Fibroblast of skin of back (primary cell): Measurements from ENCODE around the gene PITPNM1.

Source experiments
- DNase-seq: peaks from one replicate; pipeline ENCODE4 v3.0.0-alpha.2; 2013

Gene PITPNM1

GRCh38 chr11:67502328-67502979, 2.7 kb downstream of the PITPNM1 start:
- DNase-seq, result no peak

DNA sequence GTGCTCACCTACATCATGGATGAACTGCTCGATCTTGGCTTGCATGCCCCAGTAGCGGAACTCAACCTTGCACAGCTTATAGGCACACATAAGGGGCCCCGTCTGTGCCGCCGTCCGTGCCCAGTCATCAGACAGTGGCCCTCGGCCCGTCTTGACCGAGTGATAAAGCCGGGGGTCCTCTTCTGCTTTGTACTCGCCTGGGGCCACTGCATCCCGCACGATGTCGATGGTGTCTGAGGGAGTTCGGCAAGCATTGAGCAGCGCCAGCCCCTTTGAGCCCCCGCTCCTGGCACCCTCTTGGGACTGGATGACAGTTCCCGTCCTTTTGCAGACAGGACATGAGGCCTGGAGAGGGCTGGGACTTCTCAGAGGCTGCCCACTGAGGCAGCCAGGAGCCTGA, 3.3 kb downstream of the PITPNM1 start:
- no peak for DNase-seq

DNA sequence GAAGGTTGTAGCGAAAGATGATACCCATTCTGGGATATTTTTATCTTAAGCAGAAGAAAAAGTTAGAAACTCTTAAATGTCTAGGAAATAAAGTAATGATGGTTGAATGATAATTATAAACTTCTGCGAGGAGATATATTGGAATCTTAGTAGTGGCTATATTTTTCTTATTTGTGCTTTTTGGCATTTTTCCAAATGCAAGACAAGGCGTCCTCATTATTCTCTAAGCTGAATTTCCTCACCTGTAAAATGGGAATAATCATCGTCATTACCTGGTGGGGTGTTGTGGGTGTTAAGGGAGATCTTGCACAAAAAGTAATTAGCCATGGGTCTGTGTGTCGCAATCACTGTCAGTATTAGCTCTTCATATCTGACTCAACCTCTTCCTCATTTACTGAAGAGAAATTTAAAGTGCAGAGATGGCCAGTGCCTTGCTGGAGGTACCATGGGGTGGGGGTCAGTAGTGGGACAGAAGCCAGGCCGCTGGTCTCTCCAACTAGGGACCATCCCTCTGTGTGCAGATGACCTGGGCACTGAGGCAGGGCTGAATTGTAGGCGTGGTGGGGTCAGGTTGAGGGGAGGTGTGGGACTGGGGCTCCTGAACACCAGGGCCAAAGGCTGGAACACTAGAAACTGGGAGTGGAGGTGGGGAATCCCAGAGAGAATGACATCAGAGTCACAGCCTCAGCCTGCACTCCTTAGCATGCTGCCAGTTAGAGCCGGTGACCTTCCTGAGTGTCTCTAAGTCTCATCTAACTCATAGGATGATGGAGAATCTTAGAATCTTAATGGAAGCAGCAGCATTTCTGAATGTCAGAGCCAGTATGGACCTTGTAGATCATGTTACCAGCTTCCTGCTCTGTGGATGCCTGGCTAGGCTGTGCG, 4.1 kb downstream of the PITPNM1 start:
- no peak for DNase-seq

- no peak for DNase-seq
These were observed 4.7 kb downstream of the PITPNM1 start for GRCh38 chr11:67500484-67500821.

DNA sequence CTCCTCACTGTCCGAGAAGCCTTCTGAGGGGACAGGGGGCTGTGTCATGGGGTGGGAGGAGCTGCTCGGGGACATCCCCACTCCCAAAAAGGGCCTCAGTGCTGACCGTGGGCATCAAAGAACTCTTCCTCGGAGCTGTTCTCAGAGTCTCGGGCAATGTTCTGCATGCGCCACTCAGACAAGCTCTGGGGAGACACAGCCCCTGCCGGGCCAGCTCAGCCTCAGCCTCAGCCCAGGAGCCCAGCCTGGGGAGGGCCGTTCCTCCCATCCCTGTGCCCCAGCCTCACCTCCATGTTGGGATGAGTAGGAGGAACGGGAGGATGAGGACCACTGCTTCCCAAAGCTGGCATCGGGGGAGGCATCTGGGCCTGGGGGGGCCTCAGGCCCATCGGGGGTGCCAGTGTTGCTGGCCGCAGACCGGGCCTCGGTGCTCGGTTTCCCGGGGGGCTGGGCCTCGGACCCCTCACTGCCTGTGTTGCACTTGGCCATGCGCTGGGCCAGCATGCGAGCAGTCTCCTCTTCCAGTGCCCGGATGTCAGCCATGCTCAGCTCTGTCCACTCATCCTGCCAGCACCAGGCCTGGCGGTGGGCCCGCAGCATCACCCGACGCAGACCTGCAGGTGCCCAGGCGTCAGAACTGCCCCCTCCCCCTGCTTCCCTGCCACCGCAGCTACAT, 5.2 kb downstream of the PITPNM1 start:
- no peak for DNase-seq

- no peak for DNase-seq
These were observed 6.6 kb downstream of the PITPNM1 start for GRCh38 chr11:67498544-67498972.

DNA sequence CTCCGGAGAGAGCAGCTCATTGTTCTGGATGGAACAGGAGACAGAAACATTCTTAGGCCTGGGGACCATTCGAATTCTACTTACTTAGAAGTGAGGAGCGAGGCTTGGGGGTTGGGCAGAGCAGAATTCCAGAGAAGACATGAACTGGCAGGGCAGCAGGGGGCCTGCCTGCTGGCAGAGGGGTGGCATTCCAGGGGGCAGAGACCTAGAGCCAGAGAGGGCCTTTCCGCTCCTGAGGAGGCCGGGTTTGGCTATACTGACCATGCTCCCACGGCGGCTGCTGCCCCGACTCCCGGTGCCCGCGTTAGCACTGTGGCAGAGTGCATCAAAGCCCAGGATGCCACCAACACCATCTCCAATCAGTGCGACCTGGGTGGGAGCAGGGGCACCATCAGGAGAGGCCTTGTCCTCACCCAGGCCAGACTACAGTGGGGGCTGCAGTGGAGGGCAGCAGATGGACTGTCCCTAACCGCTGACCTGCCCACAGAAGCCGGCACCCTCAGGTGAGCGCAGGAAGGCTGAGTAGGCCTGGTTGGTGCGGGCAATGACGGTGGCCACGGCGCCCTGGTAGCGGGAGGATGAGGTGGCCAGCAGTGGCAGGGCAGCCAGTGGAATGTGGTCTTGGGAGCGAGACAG, 7.4 kb downstream of the PITPNM1 start:
- no peak for DNase-seq

DNA sequence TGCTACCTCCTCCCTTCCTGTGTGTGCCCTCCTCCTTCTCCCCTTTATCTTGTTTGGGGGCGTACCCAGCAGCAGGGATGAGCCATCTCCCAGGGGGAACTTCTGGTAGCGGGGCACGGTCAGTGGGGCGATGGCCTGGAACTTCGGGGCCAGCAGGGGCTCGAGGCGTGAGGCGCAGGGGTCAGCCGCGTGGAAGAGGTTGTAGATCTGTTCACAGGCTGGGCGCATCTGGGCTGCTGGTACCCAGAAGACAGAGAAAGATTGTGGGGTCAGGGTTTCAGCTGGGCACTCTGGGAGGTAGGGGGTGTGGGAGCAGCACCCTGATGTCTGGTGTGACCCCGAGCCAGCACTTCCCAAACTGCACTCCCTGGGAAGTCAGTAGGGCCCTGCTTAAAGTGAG, 9.1 kb downstream of the PITPNM1 start:
- no peak for DNase-seq

DNA sequence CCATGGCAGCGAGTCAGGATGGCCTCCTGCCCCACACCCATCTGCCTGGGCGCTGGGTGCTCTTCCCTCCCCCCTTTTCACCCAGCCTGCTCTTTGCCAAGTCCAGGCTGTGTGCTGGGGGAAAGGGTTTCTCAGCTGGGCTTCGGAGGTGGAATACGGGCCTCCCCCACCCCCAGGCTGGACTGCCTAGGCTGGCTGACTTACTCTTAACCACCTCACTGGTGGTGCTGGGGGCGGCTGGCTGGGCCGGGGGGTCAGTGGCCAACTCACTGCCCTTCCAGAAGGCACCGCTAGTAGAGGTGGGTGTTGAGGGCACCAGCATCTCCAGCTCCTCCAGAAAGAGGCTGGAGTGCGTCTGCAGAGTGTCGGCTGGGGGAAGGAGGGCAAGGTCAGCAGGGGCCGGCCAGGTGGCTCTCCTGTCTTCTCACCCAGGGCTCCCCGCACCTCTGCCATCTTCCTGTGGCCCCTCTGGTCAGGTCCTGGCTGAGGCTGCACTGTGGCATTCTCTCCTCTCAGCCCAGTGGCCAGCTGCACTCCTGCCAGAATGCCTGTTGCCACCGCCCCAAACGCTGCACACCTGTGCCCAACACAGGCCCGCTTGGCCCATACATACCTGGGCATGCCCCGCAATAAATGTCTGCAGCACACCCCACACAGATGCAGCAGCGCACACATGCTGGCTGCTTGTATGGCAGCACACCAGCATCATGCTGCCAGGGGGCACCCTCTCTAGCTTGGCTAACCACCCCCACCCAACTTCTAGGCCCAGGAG, 9.7 kb downstream of the PITPNM1 start:
- DNase-seq, result no peak

- no peak for DNase-seq
These were observed 10.6 kb downstream of the PITPNM1 start for GRCh38 chr11:67494371-67495233.

GRCh38 chr11:67493548-67494370, 11.4 kb downstream of the PITPNM1 start:
- DNase-seq, result no peak

- no peak for DNase-seq
These were observed 12.2 kb downstream of the PITPNM1 start for GRCh38 chr11:67492801-67493547.

DNA sequence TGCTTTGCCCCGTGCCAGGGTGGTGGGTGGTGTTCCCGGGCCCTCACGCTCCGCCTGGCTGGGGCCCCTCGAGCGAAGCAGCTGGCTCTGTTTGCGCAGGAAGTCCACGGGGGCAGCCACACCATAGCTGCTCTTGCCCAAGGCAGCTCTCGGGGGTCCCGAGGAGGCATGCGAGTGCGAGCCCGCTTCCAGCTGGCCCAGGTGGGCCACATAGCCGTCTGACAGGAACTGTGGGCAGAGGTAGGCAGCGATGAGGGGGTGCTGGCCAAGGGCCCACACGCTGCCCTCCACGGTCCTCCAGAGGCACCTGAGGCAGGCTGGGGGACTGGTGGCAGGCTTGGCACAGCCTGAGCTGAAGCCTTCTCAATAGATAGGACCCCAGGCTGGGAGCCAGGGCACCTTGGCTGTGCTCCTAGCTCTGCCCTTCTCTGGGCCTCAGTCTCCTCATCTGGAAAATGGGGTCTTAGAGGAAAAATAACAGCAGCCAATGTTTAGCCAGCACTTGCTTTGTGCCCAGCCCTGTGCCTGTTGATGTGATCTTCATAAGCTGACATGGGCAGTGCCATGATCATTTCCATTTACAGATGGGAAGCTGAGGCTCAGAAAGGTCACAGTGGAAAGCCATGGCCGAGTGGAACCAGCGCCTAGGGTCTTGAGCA, 13.0 kb downstream of the PITPNM1 start:
- no peak for DNase-seq

DNA sequence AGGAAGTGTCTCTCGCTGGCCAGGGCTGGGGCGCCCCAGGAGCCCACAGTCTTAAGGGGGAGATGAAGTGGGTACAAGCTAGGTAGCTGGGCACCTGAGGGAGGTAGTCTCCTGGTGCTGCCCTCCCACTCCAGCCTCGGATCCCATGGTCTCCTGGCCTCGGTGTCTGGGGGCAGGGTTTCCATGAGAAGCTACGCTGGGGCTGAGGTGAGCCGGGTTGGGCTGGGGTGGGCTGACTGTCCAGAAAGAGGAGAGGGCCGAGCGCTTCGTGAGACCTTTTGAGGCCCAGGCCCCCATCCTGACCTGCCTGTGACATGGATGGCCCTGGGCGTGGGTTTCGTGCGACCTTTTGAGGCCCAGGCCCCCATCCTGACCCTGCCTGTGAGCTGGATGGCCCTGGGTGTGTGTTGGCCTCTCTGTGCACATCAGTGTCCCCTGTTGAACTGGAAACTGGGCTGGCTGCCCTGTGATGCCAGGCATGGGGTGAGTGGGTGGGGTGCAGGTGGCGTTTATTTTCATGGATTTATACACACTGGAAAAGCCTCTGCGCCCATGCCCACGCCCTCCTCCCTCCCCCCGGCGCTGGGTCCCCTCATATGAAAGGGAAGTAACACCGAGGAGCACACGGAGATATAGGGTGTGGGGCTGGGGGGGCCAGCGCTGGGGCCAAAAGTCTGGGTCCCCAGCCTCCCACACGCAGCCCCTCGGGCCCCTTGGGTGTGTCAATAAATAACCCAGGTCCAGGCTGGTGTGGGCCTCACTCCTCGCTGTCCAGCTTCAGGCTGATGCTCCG, 13.7 kb downstream of the PITPNM1 start:
- no peak for DNase-seq

DNA sequence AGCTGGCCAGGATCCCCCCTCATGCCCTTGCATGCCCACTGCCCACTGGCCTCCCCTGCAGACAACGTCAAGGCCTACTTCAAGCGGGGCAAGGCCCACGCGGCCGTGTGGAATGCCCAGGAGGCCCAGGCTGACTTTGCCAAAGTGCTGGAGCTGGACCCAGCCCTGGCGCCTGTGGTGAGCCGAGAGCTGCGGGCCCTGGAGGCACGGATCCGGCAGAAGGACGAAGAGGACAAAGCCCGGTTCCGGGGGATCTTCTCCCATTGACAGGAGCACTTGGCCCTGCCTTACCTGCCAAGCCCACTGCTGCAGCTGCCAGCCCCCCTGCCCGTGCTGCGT, 14.5 kb downstream of the PITPNM1 start:
- DNase-seq, result no peak

- no peak for DNase-seq
These were observed 15.1 kb downstream of the PITPNM1 start for GRCh38 chr11:67489885-67490726.

- DNase-seq, result no peak
These were observed 15.8 kb downstream of the PITPNM1 start for GRCh38 chr11:67489203-67489884.
